OCI-LY7 (cell line): ENCODE measurements around the gene CXorf65. TPM values are rescaled to one million over a fixed set of nuclear protein-coding genes. Genes with fewer than 3 reads are reported as not detected.

Source experiments
- BruUV-seq: library from RNA; stranded (reverse); fragments of 400-500 nt; replicated peaks from 2 replicates; lab custom pipeline; 2021; lab: Mats Ljungman, UMichigan
- CTCF ChIA-PET: fragments of 300-600 bp; sonication (Branson Sonifier 250); formaldehyde crosslinking; loops from one replicate; lab custom pipeline; 2022; ENCODE audit warnings: antibody characterized with exemption; ENCODE audit not compliant: unreplicated experiment; lab: Charles Lee
- POLR2A ChIA-PET: fragments of 300-600 bp; sonication (Branson Sonifier 250); formaldehyde crosslinking; loops from one replicate; lab custom pipeline; 2022; ENCODE audit warnings: antibody characterized with exemption; lab: Charles Lee
- DNase-seq: peaks from one replicate; pipeline ENCODE4 v3.0.0-alpha.2; 2015; ENCODE audit warnings: low spot score
- H2AFZ ChIP-seq: fragments of 200-600 bp; sonication (generic), shearing (Covaris generic); 2 replicates; pipeline ENCODE4 v1.6.1; 2014; ENCODE audit warnings: mild to moderate bottlenecking, antibody characterized with exemption, low read length, moderate library complexity
- H3K27ac ChIP-seq: fragments of 200-600 bp; sonication (generic); 2 replicates; pipeline ENCODE4 v1.5.1; 2014; ENCODE audit warnings: mixed run types, low read depth, mild to moderate bottlenecking, moderate library complexity, low read length, inconsistent platforms; ENCODE audit not compliant: poor library complexity, severe bottlenecking
- H3K36me3 ChIP-seq: fragments of 200-600 bp; sonication (generic); 2 replicates; pipeline ENCODE4 v1.6.1; 2014; ENCODE audit warnings: mild to moderate bottlenecking, antibody characterized with exemption, low read length, moderate library complexity, mixed read lengths; ENCODE audit not compliant: insufficient read depth
- H3K4me1 ChIP-seq: fragments of 200-600 bp; sonication (generic); 2 replicates; pipeline ENCODE4 v1.5.1; 2014; ENCODE audit warnings: mild to moderate bottlenecking, low read length; ENCODE audit not compliant: insufficient read depth, poor library complexity, severe bottlenecking
- H3K4me2 ChIP-seq: fragments of 200-600 bp; sonication (generic); 2 replicates; pipeline ENCODE4 v1.6.1; 2014; ENCODE audit warnings: mild to moderate bottlenecking, low read length
- H3K4me3 ChIP-seq: fragments of 200-600 bp; sonication (generic); 2 replicates; pipeline ENCODE4 v1.5.1; 2014; ENCODE audit warnings: mild to moderate bottlenecking, low read depth, low read length; ENCODE audit not compliant: poor library complexity, severe bottlenecking
- H3K79me2 ChIP-seq: fragments of 200-600 bp; sonication (generic); 2 replicates; pipeline ENCODE4 v1.6.1; 2016; ENCODE audit warnings: low read depth, mild to moderate bottlenecking, low read length, moderate library complexity, mixed read lengths; ENCODE audit not compliant: insufficient read depth
- H3K9me2 ChIP-seq: fragments of 200-600 bp; sonication (generic); 2 replicates; pipeline ENCODE4 v1.6.1; 2016; ENCODE audit warnings: mild to moderate bottlenecking, low read length, mixed read lengths; ENCODE audit not compliant: insufficient read depth
- H3K9me3 ChIP-seq: fragments of 200-600 bp; sonication (generic); 2 replicates; pipeline ENCODE4 v1.6.1; 2014; ENCODE audit warnings: mild to moderate bottlenecking, mixed run types, low read length, mixed read lengths
- H4K20me1 ChIP-seq: fragments of 200-600 bp; sonication (generic); 2 replicates; pipeline ENCODE4 v1.6.1; 2014; ENCODE audit warnings: mild to moderate bottlenecking, antibody characterized with exemption, low read length, moderate library complexity, mixed read lengths; ENCODE audit not compliant: insufficient read depth
- EZH2phosphoT487 ChIP-seq: fragments of 200-600 bp; sonication (generic); IDR thresholded peaks from 2 replicates; pipeline ENCODE4 v1.6.1; 2018; ENCODE audit warnings: low read depth, borderline replicate concordance, mild to moderate bottlenecking, mixed run types, antibody characterized with exemption, low read length, moderate library complexity, mixed read lengths
- intact Hi-C: fragments of 100-400 bp; cut with micrococcal nuclease; formaldehyde crosslinking; loops from one replicate; pipeline ENCODE4 v1.10.0; 2022; ENCODE audit not compliant: unreplicated experiment
- total RNA-seq, 2 experiments: library from RNA; depleted of rRNA in 1 of 2; stranded (reverse); fragments of >200 nt in 1 of 2; shearing (Covaris generic) in 1 of 2; gene quantifications; 2 replicates each; pipeline ENCODE4 v1.2.3, GENCODE V29; 2014 to 2022
- TF ChIP-seq, protein P1 (sequence below): fragments of 200-600 bp; sonication (generic); conservative IDR thresholded peaks from 2 replicates; pipeline ENCODE4 v1.5.1; 2014; ENCODE audit warnings: mild to moderate bottlenecking, antibody characterized with exemption, low read length, moderate library complexity, mixed read lengths

Gene CXorf65
- total RNA-seq, 2 experiments from 2014 or later, result 1.8 to 3.2 TPM

DNA sequence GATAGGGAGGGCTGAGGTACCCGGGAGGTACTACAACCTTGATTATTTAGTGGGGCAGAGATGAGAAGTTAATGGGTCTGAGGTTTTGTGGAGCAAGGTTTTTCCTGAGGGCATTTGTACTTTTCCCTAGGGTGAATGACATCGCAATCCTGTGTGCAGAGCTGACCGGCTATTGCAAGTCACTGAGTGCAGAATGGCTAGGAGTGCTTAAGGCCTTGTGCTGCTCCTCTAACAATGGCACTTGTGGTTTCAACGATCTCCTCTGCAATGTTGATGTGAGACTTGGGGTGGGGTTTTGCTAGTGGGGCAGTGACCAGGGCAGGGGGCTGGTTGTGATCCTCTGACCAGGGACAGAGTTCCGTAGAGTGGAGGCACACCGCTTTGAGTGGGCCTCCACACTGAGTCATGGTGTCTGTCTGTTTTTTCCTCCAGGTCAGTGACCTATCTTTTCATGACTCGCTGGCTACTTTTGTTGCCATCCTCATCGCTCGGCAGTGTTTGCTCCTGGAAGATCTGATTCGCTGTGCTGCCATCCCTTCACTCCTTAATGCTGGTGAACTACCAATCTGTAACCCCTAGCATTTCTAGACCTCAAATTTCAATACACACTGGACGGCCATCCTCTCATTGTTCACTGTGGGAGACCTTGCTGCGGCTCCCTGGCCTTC lies 21.8 kb upstream of the CXorf65 start:
- POLR2A ChIA-PET, result interaction anchor here (0.5 kb wide), 1 partner anchor 391 kb away, joined by 3 read pairs; no protein-coding TSS in a partner anchor
- intact Hi-C loops, result loop anchor here (2.0 to 5.0 kb wide), 2 partner anchors 129 to 156 kb away; no protein-coding TSS in a partner anchor

DNA sequence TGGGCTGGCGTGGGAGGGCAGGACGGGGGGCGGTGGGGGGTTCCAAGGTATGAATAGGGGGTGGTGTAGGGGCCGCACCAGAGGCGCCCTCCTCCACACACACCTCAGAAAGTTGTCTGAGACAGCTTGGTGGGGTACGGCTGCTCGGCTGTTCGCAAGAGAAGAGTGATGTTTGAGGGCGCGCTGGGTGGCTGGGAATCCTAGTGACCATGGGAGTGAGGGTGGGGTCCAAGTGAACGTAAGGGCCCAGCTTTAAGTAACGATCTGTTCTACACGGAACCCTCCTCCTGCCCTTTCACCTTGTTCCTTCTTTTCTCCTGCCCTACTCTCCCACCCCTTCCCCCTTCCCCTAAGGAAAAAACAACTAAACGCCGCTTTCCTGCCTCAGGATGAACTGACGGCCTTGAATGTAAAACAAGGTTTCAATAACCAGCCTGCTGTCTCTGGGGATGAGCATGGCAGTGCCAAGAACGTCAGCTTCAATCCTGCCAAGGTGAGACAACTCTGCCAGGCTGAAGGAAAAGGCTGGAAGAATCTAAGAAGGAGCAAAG lies 12.5 kb upstream of the CXorf65 start:
- peaks cover 33% of the 10 kb centered on the region for H3K36me3 ChIP-seq
- H3K9me2 ChIP-seq, result no peaks in the 10 kb centered on the region
- H3K4me1 ChIP-seq, result peaks cover 21% of the 10 kb centered on the region
- BruUV-seq, result no TSS peak
- DNase-seq, result no peak
- TF ChIP-seq EZH2phosphoT487, result no peak
- TF ChIP-seq, protein P1, sequence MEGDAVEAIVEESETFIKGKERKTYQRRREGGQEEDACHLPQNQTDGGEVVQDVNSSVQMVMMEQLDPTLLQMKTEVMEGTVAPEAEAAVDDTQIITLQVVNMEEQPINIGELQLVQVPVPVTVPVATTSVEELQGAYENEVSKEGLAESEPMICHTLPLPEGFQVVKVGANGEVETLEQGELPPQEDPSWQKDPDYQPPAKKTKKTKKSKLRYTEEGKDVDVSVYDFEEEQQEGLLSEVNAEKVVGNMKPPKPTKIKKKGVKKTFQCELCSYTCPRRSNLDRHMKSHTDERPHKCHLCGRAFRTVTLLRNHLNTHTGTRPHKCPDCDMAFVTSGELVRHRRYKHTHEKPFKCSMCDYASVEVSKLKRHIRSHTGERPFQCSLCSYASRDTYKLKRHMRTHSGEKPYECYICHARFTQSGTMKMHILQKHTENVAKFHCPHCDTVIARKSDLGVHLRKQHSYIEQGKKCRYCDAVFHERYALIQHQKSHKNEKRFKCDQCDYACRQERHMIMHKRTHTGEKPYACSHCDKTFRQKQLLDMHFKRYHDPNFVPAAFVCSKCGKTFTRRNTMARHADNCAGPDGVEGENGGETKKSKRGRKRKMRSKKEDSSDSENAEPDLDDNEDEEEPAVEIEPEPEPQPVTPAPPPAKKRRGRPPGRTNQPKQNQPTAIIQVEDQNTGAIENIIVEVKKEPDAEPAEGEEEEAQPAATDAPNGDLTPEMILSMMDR, result no peak
- no peak overlapping the region for H3K27ac ChIP-seq
- no peaks in the 10 kb centered on the region for H3K79me2 ChIP-seq
- no peaks in the 10 kb centered on the region for H3K9me3 ChIP-seq
- ChIA-PET POLR2A (interaction anchor here (0.6 to 1.7 kb wide), 10 partner anchors 11 to 470 kb away, joined by 3 to 10 read pairs (median 3); partner anchors contain the start of genes FOXO4, NONO and TAF1), CTCF (interaction anchor here (0.6 kb wide), 1 partner anchor 17 kb away, joined by 3 read pairs; no protein-coding TSS in a partner anchor)
- no peaks in the 10 kb centered on the region for H4K20me1 ChIP-seq
- peak overlapping the region; percentile 81 for H3K4me3 ChIP-seq
- intact Hi-C loops, result loop anchor here (10.0 kb wide), 1 partner anchor 166 kb away; the partner anchor contains the start of gene NONO
- peak overlapping the region; percentile 64 for H3K4me2 ChIP-seq
- no peak overlapping the region for H2AFZ ChIP-seq

More for the DNA sequence above, 21.8 kb upstream of the CXorf65 start:
- Histone ChIP-seq H3K27ac (no peak overlapping the region), H3K4me1 (no peaks in the 10 kb centered on the region), H3K9me3 (no peaks in the 10 kb centered on the region), H2AFZ (no peak overlapping the region), H3K36me3 (peaks cover 63% of the 10 kb centered on the region), H3K4me2 (no peak overlapping the region), H4K20me1 (no peaks in the 10 kb centered on the region), H3K4me3 (no peak overlapping the region), H3K79me2 (no peaks in the 10 kb centered on the region), H3K9me2 (no peaks in the 10 kb centered on the region)
- no peak for DNase-seq
- no peak for TF ChIP-seq EZH2phosphoT487
- TF ChIP-seq, protein P1, result no peak
- CTCF ChIA-PET, result no interaction called here
- no TSS peak for BruUV-seq
